HCT116 (cell line): ENCODE measurements around the gene RALGPS1.

Experiments
- ATF3 ChIP-seq: IDR thresholded peaks from 2 replicates; pipeline ENCODE4 v1.6.1; 2012
- JUND ChIP-seq: IDR thresholded peaks from 2 replicates; pipeline ENCODE4 v1.6.1; 2012
- POLR2A ChIP-seq: IDR thresholded peaks from 2 replicates; pipeline ENCODE4 v1.7.0; 2011; ENCODE audit warnings: borderline replicate concordance; ENCODE audit not compliant: insufficient read depth, insufficient read length; ENCODE audit errors: extremely low read depth
- POLR2AphosphoS5 ChIP-seq: IDR thresholded peaks from 2 replicates; pipeline ENCODE4 v1.6.1; 2011; ENCODE audit warnings: mild to moderate bottlenecking, low read depth, low read length, moderate library complexity
- RAD21 ChIP-seq: IDR thresholded peaks from 2 replicates; pipeline ENCODE4 v1.6.1; 2012; ENCODE audit warnings: low read depth, mild to moderate bottlenecking
- REST ChIP-seq: IDR thresholded peaks from 2 replicates; pipeline ENCODE4 v1.6.1; 2012; ENCODE audit warnings: low read depth
- SIN3A ChIP-seq: IDR thresholded peaks from 2 replicates; pipeline ENCODE4 v1.6.1; 2012; ENCODE audit warnings: low read depth
- SP1 ChIP-seq: IDR thresholded peaks from 2 replicates; pipeline ENCODE4 v1.6.1; 2012; ENCODE audit warnings: low read depth
- TF ChIP-seq, protein P1 (sequence below), 3 experiments: fragments of 200-600 bp in 1 of 3; sonication (generic) in 1 of 3; IDR thresholded peaks in 2 of 3; conservative IDR thresholded peaks in 1 of 3; 2 replicates each; pipeline ENCODE4 v1.5.1; 2012 to 2017; ENCODE audit warnings: low read depth in 2 of 3, low read length in 2 of 3, antibody characterized with exemption in 1 of 3, borderline replicate concordance in 1 of 3, control low read depth in 1 of 3, mild to moderate bottlenecking in 1 of 3, mixed read lengths in 1 of 3, mixed run types in 1 of 3, moderate library complexity in 1 of 3; ENCODE audit not compliant: insufficient read depth in 1 of 3

- no peak for TF ChIP-seq RAD21
- TF ChIP-seq, protein P1, sequence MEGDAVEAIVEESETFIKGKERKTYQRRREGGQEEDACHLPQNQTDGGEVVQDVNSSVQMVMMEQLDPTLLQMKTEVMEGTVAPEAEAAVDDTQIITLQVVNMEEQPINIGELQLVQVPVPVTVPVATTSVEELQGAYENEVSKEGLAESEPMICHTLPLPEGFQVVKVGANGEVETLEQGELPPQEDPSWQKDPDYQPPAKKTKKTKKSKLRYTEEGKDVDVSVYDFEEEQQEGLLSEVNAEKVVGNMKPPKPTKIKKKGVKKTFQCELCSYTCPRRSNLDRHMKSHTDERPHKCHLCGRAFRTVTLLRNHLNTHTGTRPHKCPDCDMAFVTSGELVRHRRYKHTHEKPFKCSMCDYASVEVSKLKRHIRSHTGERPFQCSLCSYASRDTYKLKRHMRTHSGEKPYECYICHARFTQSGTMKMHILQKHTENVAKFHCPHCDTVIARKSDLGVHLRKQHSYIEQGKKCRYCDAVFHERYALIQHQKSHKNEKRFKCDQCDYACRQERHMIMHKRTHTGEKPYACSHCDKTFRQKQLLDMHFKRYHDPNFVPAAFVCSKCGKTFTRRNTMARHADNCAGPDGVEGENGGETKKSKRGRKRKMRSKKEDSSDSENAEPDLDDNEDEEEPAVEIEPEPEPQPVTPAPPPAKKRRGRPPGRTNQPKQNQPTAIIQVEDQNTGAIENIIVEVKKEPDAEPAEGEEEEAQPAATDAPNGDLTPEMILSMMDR (IDR thresholded peaks at IDR 0.05 in 2 of 3, conservative IDR thresholded peaks at IDR 0.05 in 1 of 3; ENCODE audit: borderline replicate concordance in 1 of 3, insufficient read depth in 1 of 3, low read depth in 2 of 3, low read length in 2 of 3): no peak
- no peak for TF ChIP-seq ATF3
- no peak for TF ChIP-seq SIN3A
- TF ChIP-seq JUND: no peak
- TF ChIP-seq POLR2AphosphoS5: no peak
- TF ChIP-seq REST: no peak
- TF ChIP-seq SP1: no peak
- TF ChIP-seq POLR2A: no peak
These were observed 278.9 kb downstream of the RALGPS1 start for GRCh38 chr9:127193483-127193882.
